ENCODE measurements around the gene NMRAL1. TPM values are rescaled to one million over a fixed set of nuclear protein-coding genes. Genes with fewer than 3 reads are reported as not detected.
A peak's percentile ranks its signal among the peaks of the same experiment; 100 is the strongest.

Gene NMRAL1
- total RNA-seq, 1 donor from 2014 or later: 44.0 TPM

DNA sequence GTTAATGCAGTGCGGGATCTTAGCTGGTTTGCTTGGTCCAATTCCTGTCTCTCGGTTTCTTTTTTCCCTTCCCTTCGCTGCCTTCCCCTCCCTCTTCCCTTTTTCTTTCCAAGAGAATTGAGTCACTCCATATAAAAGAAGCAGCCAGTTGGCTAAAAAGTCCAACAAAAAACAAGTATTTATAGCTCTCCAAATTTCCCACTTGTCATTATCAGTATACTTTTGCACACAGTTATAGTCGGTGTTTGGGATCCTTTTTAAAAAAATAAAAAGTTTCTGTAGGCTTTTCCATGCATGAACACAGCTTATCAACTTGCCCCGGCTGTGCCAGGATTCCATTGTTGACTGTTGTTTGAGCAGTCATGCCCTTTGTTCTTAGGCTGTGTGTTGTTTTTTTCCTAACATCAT is 26.6 kb upstream of the NMRAL1 start:
- H3K4me3 Mint-ChIP-seq (ENCODE audit: unreplicated experiment): no peak overlapping the region
- TF ChIP-seq, protein P1, sequence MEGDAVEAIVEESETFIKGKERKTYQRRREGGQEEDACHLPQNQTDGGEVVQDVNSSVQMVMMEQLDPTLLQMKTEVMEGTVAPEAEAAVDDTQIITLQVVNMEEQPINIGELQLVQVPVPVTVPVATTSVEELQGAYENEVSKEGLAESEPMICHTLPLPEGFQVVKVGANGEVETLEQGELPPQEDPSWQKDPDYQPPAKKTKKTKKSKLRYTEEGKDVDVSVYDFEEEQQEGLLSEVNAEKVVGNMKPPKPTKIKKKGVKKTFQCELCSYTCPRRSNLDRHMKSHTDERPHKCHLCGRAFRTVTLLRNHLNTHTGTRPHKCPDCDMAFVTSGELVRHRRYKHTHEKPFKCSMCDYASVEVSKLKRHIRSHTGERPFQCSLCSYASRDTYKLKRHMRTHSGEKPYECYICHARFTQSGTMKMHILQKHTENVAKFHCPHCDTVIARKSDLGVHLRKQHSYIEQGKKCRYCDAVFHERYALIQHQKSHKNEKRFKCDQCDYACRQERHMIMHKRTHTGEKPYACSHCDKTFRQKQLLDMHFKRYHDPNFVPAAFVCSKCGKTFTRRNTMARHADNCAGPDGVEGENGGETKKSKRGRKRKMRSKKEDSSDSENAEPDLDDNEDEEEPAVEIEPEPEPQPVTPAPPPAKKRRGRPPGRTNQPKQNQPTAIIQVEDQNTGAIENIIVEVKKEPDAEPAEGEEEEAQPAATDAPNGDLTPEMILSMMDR (IDR thresholded peaks at IDR 0.05): no peak
- H3K9me3 Mint-ChIP-seq (ENCODE audit: low read depth): no peaks in the 10 kb centered on the region
- peaks cover 38% of the 10 kb centered on the region for H3K4me1 Mint-ChIP-seq (ENCODE audit: low read depth)
- H3K36me3 Mint-ChIP-seq (ENCODE audit: low read depth): peaks cover 3% of the 10 kb centered on the region
- H3K27me3 Mint-ChIP-seq (ENCODE audit: low read depth): no peaks in the 10 kb centered on the region
- DNase-seq (ENCODE audit: low spot score): no peak
- peak overlapping the region; percentile 85 for H3K27ac Mint-ChIP-seq (ENCODE audit: unreplicated experiment)

DNA sequence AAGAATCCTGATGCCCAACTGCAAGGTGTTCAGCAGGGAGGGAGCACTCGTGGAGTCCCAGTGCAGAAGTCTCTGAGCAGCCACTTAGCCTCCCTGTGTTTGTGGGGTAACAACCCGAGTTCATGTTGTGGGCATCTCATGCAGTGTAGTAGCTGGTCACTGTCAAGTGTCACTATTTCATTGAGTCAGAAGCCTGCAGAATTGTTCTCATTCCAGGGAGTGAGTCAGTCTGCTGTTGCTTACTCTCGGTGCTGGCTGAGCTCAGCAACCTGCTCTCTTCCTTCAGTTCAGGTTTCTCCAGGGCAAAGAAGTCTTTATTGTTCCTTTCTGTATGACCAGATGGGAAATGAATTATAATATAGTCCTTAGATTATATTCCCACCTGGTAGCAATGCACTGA is 25.8 kb upstream of the NMRAL1 start:
- H3K36me3 Mint-ChIP-seq (ENCODE audit: low read depth): peaks cover 2% of the 10 kb centered on the region
- H3K27me3 Mint-ChIP-seq (ENCODE audit: low read depth): no peaks in the 10 kb centered on the region
- no peak overlapping the region for H3K4me3 Mint-ChIP-seq (ENCODE audit: unreplicated experiment)
- DNase-seq (ENCODE audit: low spot score): no peak
- TF ChIP-seq, protein P1 (IDR thresholded peaks at IDR 0.05): no peak
- H3K27ac Mint-ChIP-seq (ENCODE audit: unreplicated experiment): peak overlapping the region; percentile 85
- peaks cover 42% of the 10 kb centered on the region for H3K4me1 Mint-ChIP-seq (ENCODE audit: low read depth)
- H3K9me3 Mint-ChIP-seq (ENCODE audit: low read depth): no peaks in the 10 kb centered on the region

GRCh38 chr16:4499196-4499555 is 24.8 kb upstream of the NMRAL1 start:
- H3K27me3 Mint-ChIP-seq (ENCODE audit: low read depth): no peaks in the 10 kb centered on the region

GRCh38 chr16:4498546-4499195 is 24.2 kb upstream of the NMRAL1 start:
- TF ChIP-seq, protein P1 (IDR thresholded peaks at IDR 0.05): no peak
- no peaks in the 10 kb centered on the region for H3K9me3 Mint-ChIP-seq (ENCODE audit: low read depth)
- no peak overlapping the region for H3K4me3 Mint-ChIP-seq (ENCODE audit: unreplicated experiment)
- no peak for DNase-seq (ENCODE audit: low spot score)
- H3K4me1 Mint-ChIP-seq (ENCODE audit: low read depth): peaks cover 49% of the 10 kb centered on the region
- no peaks in the 10 kb centered on the region for H3K27me3 Mint-ChIP-seq (ENCODE audit: low read depth)
- no peak overlapping the region for H3K27ac Mint-ChIP-seq (ENCODE audit: unreplicated experiment)
- peaks cover 2% of the 10 kb centered on the region for H3K36me3 Mint-ChIP-seq (ENCODE audit: low read depth)

More at GRCh38 chr16:4499196-4499555, 24.8 kb upstream of the NMRAL1 start:
- Mint-ChIP-seq H3K27ac (ENCODE audit: unreplicated experiment) (no peak overlapping the region), H3K36me3 (ENCODE audit: low read depth) (peaks cover 2% of the 10 kb centered on the region), H3K9me3 (ENCODE audit: low read depth) (no peaks in the 10 kb centered on the region), H3K4me3 (ENCODE audit: unreplicated experiment) (no peak overlapping the region), H3K4me1 (ENCODE audit: low read depth) (peaks cover 48% of the 10 kb centered on the region)
- TF ChIP-seq, protein P1 (IDR thresholded peaks at IDR 0.05): no peak
- DNase-seq (ENCODE audit: low spot score): no peak

GRCh38 chr16:4496305-4496704 is 21.9 kb upstream of the NMRAL1 start:
- H3K27me3 Mint-ChIP-seq (ENCODE audit: low read depth): no peaks in the 10 kb centered on the region
- DNase-seq (ENCODE audit: low spot score): no peak
- H3K27ac Mint-ChIP-seq (ENCODE audit: unreplicated experiment): no peak overlapping the region
- H3K4me3 Mint-ChIP-seq (ENCODE audit: unreplicated experiment): no peak overlapping the region
- TF ChIP-seq, protein P1 (IDR thresholded peaks at IDR 0.05): no peak
- no peaks in the 10 kb centered on the region for H3K9me3 Mint-ChIP-seq (ENCODE audit: low read depth)
- H3K4me1 Mint-ChIP-seq (ENCODE audit: low read depth): peaks cover 37% of the 10 kb centered on the region
- H3K36me3 Mint-ChIP-seq (ENCODE audit: low read depth): peaks cover 2% of the 10 kb centered on the region

All from chondrocyte (in vitro differentiated cells).